Activated CD4-positive, alpha-beta memory T cell treated with anti-CD3 and anti-CD28 coated beads for 36 hours (primary cell): Measurements from ENCODE around the gene CDK11A. TPM values are rescaled to one million over a fixed set of nuclear protein-coding genes. Genes with fewer than 3 reads are reported as not detected.
A peak's percentile ranks its signal among the peaks of the same experiment; 100 is the strongest.
"Not testable (repeated sequence)": the region's sequence is repeated elsewhere in the genome, so short reads cannot be mapped to it uniquely, and the experiment has no call there.

ENCODE experiments used
- CTCF ChIA-PET: fragments of 350-600 bp; sonication (Branson Sonifier 250); formaldehyde crosslinking; loops from one replicate; lab custom pipeline; 2021; ENCODE audit warnings: antibody characterized with exemption, inconsistent platforms; lab: Charles Lee
- POLR2A ChIA-PET: fragments of 350-600 bp; sonication (Branson Sonifier 250); formaldehyde crosslinking; loops from one replicate; lab custom pipeline; 2021; ENCODE audit warnings: antibody characterized with exemption; lab: Charles Lee
- DNase-seq: peaks from one replicate; pipeline ENCODE4 v3.0.0-alpha.2; 2020
- H3K27ac Mint-ChIP-seq: one replicate; pipeline ENCODE4 v1.8.0; 2021; ENCODE audit warnings: mixed read lengths
- H3K27me3 Mint-ChIP-seq: one replicate; pipeline ENCODE4 v1.8.0; 2021; ENCODE audit warnings: mixed read lengths
- H3K36me3 Mint-ChIP-seq: one replicate; pipeline ENCODE4 v1.8.0; 2021; ENCODE audit warnings: mixed read lengths
- H3K4me1 Mint-ChIP-seq: one replicate; pipeline ENCODE4 v1.8.0; 2021; ENCODE audit warnings: low read depth, mixed read lengths
- H3K4me3 Mint-ChIP-seq: one replicate; pipeline ENCODE4 v1.8.0; 2021; ENCODE audit warnings: mild to moderate bottlenecking, mixed read lengths
- H3K9me3 Mint-ChIP-seq: one replicate; pipeline ENCODE4 v1.8.0; 2021; ENCODE audit warnings: mixed read lengths
- intact Hi-C: fragments of 100-400 bp; cut with micrococcal nuclease; formaldehyde crosslinking; loops from one replicate; pipeline ENCODE4 v1.15.1; 2023
- total RNA-seq, 2 experiments: library from RNA; stranded (reverse); gene quantifications; one replicate each; pipeline ENCODE4 v1.2.3, GENCODE V29; 2021

Gene CDK11A
- total RNA-seq, 2 experiments from 2014 or later, result 44.5 to 49.1 TPM

DNA sequence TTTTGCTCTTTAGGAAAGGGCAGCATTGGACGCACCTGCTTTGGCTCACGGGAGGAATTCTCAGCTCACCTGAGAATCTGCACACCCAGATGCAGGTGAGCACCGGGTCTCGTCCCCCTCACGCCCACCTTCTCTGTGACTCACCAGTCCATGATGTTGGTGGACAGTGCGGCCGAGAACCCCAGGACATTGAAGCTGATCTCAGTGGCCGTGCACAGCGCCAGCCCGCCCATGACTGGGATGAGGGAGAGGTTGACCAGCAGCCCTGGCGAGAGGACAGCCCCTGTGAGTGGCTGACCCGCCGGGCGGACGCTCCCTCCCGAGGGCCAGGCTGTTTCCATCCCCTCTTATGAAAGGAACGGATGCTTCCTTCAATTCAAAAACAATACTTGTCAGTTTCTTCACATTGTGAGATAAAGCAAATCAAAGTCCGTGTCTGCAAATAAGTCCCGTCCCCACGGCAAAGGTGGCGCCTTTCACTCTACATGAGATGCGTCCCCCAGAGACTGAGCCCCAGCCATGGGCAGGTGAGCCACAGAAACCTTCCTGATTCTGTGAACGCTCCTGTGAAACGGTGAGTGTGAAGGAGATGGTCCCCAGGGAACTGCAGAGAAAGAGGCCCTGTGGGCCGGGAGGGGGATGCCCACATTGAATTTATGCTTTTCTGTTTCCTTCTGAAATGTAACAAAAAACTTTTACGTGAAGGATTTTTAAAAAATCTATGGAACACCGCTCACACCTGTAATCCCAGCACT is 52.6 kb downstream of the CDK11A start:
- H3K27me3 Mint-ChIP-seq, result no peaks in the 10 kb centered on the region
- no peak overlapping the region for H3K27ac Mint-ChIP-seq
- CTCF ChIA-PET, result no interaction called here
- POLR2A ChIA-PET, result no interaction called here
- no peaks in the 10 kb centered on the region for H3K9me3 Mint-ChIP-seq
- no peak overlapping the region for H3K4me3 Mint-ChIP-seq
- DNase-seq, result no peak
- H3K36me3 Mint-ChIP-seq, result peaks cover 9% of the 10 kb centered on the region
- intact Hi-C loops, result no loop called here
- H3K4me1 Mint-ChIP-seq, result no peaks in the 10 kb centered on the region

GRCh38 chr1:1670866-1671265 is 53.3 kb downstream of the CDK11A start:
- Mint-ChIP-seq H3K27me3 (no peaks in the 10 kb centered on the region), H3K4me1 (no peaks in the 10 kb centered on the region), H3K36me3 (peaks cover 9% of the 10 kb centered on the region), H3K27ac (no peak overlapping the region), H3K9me3 (no peaks in the 10 kb centered on the region), H3K4me3 (no peak overlapping the region)
- POLR2A ChIA-PET, result no interaction called here
- DNase-seq, result no peak
- CTCF ChIA-PET, result no interaction called here
- intact Hi-C loops, result no loop called here

- Mint-ChIP-seq H3K27ac (no peak overlapping the region), H3K4me3 (no peak overlapping the region), H3K36me3 (peaks cover 9% of the 10 kb centered on the region), H3K4me1 (no peaks in the 10 kb centered on the region), H3K9me3 (no peaks in the 10 kb centered on the region), H3K27me3 (no peaks in the 10 kb centered on the region)
- ChIA-PET CTCF (interaction anchor here (0.9 kb wide), 1 partner anchor 10 kb away, joined by 3 read pairs; no protein-coding TSS in a partner anchor), POLR2A (no interaction called here)
- DNase-seq, result no peak
- intact Hi-C loops, result no loop called here
These were observed 54.4 kb downstream of the CDK11A start for GRCh38 chr1:1669468-1670440.

- Mint-ChIP-seq H3K27ac (no peak overlapping the region), H3K27me3 (no peaks in the 10 kb centered on the region), H3K36me3 (peaks cover 9% of the 10 kb centered on the region), H3K4me1 (no peaks in the 10 kb centered on the region), H3K4me3 (no peak overlapping the region), H3K9me3 (no peaks in the 10 kb centered on the region)
- ChIA-PET POLR2A (no interaction called here), CTCF (interaction anchor here (1.0 kb wide), 1 partner anchor 11 kb away, joined by 3 read pairs; no protein-coding TSS in a partner anchor)
- no peak for DNase-seq
- intact Hi-C loops, result no loop called here
These were observed 57.6 kb downstream of the CDK11A start for GRCh38 chr1:1666526-1666925.

GRCh38 chr1:1665815-1666251 is 58.3 kb downstream of the CDK11A start:
- Mint-ChIP-seq H3K27ac (no peak overlapping the region), H3K27me3 (no peaks in the 10 kb centered on the region), H3K9me3 (no peaks in the 10 kb centered on the region), H3K4me3 (no peak overlapping the region), H3K4me1 (no peaks in the 10 kb centered on the region), H3K36me3 (peaks cover 9% of the 10 kb centered on the region)
- peak; percentile 46 for DNase-seq
- ChIA-PET POLR2A (no interaction called here), CTCF (interaction anchor here (0.5 to 1.0 kb wide), 3 partner anchors 12 to 270 kb away, joined by 3 to 6 read pairs (median 4); no protein-coding TSS in a partner anchor)
- intact Hi-C loops, result no loop called here

GRCh38 chr1:1664941-1665814 is 59.0 kb downstream of the CDK11A start:
- CTCF ChIA-PET, result interaction anchor here (0.5 to 0.8 kb wide), 3 partner anchors 12 to 269 kb away, joined by 3 to 6 read pairs (median 4); no protein-coding TSS in a partner anchor

DNA sequence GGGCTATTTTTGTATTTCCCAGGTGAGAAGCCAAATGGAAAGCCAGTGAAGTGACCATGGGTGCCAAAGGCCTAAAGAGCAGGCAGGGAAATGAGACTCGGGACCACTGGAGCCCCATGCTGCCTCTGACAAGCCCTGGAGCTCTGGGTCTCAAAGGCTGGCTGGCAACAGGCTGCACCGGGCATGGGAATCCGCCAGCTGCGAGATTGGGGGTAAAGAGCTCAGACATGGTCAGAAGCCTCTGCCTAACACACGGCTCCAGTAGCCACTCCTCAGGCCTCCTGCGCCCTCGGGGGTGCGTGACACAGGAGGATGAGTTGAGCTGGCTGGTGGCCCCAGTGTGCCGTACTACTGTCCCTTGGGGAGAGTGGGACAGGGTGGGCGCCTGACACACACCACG is 59.8 kb downstream of the CDK11A start:
- H3K4me1 Mint-ChIP-seq, intact Hi-C loops, DNase-seq, H3K9me3 Mint-ChIP-seq, H3K27ac Mint-ChIP-seq, POLR2A ChIA-PET, H3K4me3 Mint-ChIP-seq, H3K36me3 Mint-ChIP-seq, H3K27me3 Mint-ChIP-seq: not testable (repeated sequence)
- CTCF ChIA-PET, result interaction anchor here (0.6 kb wide), 1 partner anchor 18 kb away, joined by 3 read pairs; no protein-coding TSS in a partner anchor

More at GRCh38 chr1:1664941-1665814, 59.0 kb downstream of the CDK11A start:
- Mint-ChIP-seq H3K4me3 (no peak overlapping the region), H3K27me3 (no peaks in the 10 kb centered on the region), H3K36me3 (peaks cover 9% of the 10 kb centered on the region), H3K27ac (no peak overlapping the region), H3K4me1 (no peaks in the 10 kb centered on the region), H3K9me3 (no peaks in the 10 kb centered on the region)
- intact Hi-C loops, result no loop called here
- no peak for DNase-seq
- POLR2A ChIA-PET, result no interaction called here

DNA sequence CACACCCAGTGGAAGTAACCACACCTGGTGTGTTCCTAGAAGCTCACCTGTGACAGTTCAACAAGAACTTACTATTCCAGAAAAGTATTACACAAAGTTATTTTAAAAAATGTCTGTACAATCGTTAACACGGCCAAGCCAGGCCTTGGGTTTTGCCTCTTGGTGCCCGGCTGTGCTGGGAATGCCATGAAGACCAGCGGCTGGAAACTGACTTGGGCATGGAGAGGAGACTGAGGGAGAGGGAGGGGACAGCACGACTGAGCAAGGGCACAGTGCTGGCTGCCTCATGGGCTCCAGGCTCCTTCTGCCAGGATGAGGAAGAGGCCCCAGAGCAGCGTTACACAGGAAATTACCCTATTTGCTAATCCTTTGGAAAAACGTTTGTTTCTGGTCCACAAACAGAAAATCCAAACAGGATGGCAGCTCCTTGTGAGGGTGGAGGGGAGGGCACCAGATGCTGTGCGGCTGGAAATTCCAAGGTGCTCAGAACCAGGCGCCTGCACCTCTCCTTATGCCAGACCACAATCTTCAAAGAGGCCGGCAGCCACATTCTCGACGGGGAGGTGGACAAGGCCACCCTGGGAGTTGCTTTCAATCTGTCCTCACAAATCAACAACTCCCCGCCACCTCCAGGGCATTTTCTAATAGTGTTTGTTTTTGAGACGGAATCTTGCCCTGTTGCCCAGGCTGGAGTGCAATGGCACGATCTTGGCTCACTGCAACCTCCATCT is 61.2 kb downstream of the CDK11A start:
- H3K4me1 Mint-ChIP-seq, CTCF ChIA-PET, intact Hi-C loops, DNase-seq, H3K27me3 Mint-ChIP-seq, H3K36me3 Mint-ChIP-seq, H3K27ac Mint-ChIP-seq, POLR2A ChIA-PET, H3K4me3 Mint-ChIP-seq, H3K9me3 Mint-ChIP-seq: not testable (repeated sequence)

DNA sequence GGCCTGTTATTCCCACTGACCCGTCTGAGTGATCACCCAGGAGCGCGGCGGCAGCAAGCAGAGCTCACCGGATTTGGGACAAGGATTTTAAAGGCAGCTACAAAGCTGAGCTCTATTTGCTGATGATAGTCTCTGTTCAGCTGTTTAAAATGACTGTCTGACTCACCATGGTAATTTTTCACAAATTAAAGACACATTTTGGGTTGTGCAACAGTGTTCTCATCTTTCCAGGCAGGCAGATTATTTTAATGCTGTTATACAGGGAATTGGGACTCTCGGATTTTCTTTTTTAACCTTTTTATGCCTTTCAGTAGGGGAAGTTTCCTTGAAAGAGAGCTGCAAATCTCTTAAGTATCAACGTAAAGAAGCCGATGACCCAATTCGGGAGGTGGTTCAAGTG is 61.8 kb downstream of the CDK11A start:
- H3K4me1 Mint-ChIP-seq, intact Hi-C loops, H3K9me3 Mint-ChIP-seq, POLR2A ChIA-PET, DNase-seq, H3K27me3 Mint-ChIP-seq, H3K27ac Mint-ChIP-seq, H3K4me3 Mint-ChIP-seq, CTCF ChIA-PET, H3K36me3 Mint-ChIP-seq: not testable (repeated sequence)

DNA sequence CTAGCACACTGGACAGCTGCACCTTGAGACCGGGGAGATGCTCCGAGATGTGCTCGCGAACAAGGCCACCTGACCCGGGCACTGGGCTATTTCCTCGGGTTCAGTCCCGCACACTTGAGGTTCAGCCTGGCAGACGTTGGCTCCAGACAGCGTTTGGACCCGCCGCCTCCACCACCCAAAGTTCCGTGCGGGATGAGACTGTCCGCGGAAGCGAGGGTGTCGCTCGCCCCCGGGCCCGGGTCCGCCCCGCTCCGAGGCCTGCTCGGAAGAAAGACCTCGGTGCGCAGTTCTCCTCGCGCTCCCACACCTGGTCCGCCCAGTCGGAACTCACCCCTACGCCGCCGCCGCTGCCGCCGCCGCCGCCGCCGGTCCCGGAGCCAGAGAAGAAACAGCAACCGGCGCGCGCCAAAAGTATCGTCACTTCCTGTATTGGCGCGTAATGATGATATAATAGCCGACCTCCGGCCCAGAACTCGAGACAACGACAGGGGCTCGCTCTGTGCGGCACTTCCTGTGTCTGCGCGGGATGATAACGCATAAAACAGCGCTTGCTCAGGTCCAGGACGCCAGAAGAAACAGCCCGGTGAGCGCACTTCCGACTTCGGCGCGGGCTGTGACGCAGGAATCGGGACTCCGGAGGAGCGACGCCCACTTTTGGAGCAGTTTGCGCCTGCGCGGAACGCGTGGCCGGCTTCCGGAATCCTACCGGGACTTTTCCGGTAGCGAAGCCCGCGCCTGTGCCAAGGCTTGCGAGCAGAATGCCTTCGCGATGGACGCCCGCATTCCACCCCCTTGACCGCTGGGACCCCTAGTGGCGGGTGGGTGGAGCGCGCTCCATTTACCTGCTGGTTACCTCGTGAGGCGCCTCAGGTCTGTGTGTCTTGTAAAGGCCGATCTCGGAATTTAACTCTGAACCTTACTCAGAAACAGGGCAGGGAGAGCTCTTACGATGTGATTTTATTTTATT is 65.3 kb downstream of the CDK11A start, which contains the start of gene CDK11B:
Gene CDK11B, minus strand, starts transcription at position 422 of the 967 bp plus-strand sequence. CDS start 1,519 bp downstream, outside the sequence.
- intact Hi-C loops, result loop anchor here (2.0 to 5.0 kb wide), 2 partner anchors 44 to 63 kb away; partner anchors contain the start of genes CDK11A and MIB2

More for the DNA sequence above, 65.3 kb downstream of the CDK11A start, which contains the start of gene CDK11B:
- H3K4me1 Mint-ChIP-seq, H3K27me3 Mint-ChIP-seq, H3K9me3 Mint-ChIP-seq: not testable (repeated sequence)
- Mint-ChIP-seq H3K4me3 (peak within 1 kb of the TSS; percentile 89), H3K27ac (peak within 1 kb of the TSS; percentile 99), H3K36me3 (peaks cover 18% of the 10 kb centered on the region)
- peak; percentile 96 for DNase-seq
- ChIA-PET POLR2A (interaction anchor here (0.6 kb wide), 1 partner anchor 1617 kb away, joined by 3 read pairs; no protein-coding TSS in a partner anchor), CTCF (interaction anchor here (0.6 kb wide), 1 partner anchor 11 kb away, joined by 3 read pairs; no protein-coding TSS in a partner anchor)
